Fibroblast of skin of right biceps (primary cell): ENCODE data around the gene C9.
"Not testable (repeated sequence)": the region's sequence is repeated elsewhere in the genome, so short reads cannot be mapped to it uniquely, and the experiment has no call there.

Source experiments
- DNase-seq: peaks from one replicate; pipeline ENCODE4 v3.0.0-alpha.2; 2013

Gene C9

GRCh38 chr5:39370555-39371366, 6.5 kb upstream of the C9 start:
- DNase-seq: no peak

GRCh38 chr5:39369123-39369815, 5.0 kb upstream of the C9 start:
- DNase-seq: peak; percentile 27

- no peak for DNase-seq
Observed at GRCh38 chr5:39368116-39368515, 3.8 kb upstream of the C9 start.

- no peak for DNase-seq
Observed at GRCh38 chr5:39367711-39368110, 3.4 kb upstream of the C9 start.

DNA sequence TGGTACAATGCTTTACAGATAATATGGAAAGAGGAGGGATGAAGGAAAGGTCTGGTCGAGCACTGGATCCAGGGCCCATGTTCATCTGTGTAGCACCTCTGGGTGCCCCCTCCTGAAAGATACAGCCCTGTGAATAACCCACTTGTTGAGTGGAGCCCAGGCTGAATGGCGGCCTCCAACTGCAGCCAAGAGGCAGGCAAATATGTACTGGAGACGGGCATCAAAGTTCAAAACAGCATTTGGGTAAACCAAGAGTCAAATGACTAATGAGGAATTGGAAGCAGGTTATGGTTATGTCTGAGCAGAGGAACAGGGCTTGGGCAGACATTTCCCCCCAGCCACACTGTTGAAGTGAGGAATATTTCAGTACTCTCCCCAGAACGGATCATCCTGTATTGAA, 1.1 kb downstream of the C9 start:
- DNase-seq: no peak

DNA sequence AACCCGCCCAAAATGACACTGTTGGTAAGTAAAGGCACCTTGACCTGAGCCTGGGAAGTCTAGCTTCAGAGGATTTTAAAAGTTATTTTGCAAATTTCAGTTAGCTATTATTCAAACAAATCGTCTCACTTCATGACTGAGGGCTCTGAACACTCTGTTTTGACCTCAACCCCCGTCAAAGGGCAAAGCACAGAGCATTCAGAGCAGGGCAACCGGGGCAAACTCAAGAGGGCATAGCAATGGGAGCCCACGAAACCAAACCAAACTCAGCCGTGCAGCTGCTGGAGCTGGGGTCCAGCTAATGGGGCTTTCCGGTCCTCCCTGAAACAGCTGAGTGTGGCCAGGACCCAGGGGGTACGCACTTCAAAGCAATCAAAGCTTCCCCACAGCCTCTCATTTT, 1.6 kb downstream of the C9 start:
- DNase-seq: no peak

- DNase-seq: no peak
Observed at GRCh38 chr5:39361306-39361705, 3.0 kb downstream of the C9 start.

DNA sequence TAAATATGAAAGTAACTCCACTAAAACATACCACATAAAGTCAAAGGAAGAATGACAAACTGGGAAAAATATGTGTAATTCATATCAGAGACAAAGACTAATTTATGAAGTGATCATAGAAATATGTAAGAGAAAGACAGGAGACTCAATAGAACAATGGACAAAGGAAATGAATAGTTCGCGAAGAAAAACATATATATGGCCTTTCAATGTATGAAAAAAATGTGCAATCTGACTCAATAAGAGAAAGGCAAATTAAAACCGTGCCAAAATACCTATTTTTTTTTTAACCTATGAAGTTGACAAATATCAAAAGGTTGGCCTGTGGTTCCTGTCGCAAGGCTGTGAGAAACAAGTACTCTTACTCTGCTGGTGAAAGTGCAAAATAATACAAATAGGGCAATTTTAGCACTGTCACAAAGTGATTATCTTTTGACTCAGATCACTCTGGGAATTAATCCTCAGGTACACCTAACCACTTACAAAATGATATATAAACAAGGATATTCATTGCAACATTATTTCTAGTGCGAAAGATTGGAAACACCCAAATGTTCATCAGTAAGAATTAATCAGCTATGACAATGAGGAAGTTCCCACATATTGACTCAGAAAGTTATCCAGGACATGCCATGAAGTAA, 3.7 kb downstream of the C9 start:
- peak; percentile 39 for DNase-seq

- DNase-seq: no peak
Observed at GRCh38 chr5:39356263-39356662, 8.0 kb downstream of the C9 start.

- DNase-seq: no peak
Observed at GRCh38 chr5:39355324-39355723, 9.0 kb downstream of the C9 start.

DNA sequence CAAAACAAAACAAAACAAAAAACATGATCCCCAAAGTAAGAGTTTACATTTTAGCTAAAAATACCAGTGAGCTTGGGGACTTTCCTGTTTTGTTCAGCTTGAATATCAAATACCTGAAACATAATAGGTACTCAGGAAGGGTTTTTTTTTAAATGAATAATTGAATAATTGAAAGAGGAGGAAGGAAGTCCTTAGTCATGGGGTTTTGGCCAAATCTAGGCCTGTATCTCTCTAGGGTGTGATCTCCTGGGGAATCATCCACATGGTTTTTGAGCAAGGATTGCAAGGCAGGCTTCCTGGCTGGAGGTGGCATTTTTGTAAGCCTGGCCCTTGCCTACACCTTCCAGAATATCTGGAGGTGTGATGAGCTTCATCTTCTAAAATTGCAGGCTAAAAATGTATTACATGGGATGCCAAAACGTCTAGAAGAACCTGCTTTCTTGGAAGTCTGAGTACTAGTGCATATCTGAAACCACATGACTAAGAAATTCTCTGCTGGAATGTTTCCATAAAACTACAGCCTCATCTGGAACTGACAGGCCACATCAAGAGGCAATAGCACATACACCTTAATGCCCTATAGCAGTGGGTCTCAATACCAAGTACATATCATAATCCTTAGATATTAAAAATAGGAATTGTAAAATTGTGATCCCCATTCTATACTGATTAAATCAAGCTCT, 10.4 kb downstream of the C9 start:
- DNase-seq: no peak

DNA sequence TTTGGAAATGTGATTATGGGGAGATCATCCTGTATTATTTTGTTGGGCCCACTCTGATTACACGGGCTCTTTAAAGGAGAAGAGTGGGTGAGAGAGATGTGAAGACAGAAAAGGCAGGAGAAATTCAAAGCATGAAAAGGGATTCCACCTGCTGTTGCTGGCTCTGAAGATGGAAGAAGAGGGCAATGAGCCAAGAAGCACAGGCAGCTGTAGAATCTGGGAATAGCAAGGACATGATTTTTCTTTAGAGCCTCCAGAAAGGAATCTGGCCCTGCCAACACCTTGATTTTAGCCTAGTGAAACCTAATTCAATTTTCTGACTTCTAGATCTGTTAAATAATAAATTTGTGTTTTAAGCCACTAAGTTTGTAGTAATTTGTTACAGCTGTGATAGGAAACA, 11.3 kb downstream of the C9 start:
- DNase-seq: no peak

DNA sequence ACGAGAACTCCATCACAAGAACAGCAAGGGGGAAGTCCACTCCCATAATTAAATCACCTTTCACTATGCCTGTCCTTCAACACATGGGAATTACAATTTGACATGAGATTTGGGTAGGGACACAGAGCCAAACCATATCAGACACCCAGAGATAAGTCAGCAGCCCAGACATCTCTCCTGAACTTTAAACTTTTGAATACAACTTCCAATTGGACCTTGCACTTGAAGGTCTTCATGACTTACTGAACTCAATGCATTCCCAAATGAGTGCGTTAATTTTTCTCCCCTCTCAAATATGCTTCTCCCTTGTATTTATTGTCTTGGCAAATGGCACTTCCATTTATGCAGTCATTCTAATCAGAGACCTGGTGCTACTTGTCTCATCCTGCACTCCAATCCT, 12.1 kb downstream of the C9 start:
- DNase-seq: no peak

DNA sequence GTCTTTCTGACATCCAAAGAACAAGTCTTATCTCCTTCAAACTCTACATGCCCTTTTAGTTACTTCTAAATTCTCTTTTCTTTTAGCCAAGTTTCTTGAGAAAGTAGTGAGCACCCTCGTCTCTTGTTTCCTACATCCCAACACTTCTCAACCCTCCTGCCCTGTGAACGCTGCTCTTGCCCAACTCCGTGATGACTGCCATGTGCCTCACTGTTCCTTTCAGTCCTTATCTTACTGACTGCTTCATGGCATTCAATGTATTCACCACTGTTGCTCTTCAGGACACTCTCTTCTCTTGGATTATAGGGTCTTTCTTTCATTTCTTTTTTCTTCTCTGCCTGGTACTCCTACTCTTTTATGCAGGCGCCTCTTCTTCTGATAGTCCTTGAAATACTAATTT, 14.8 kb downstream of the C9 start:
- no peak for DNase-seq

DNA sequence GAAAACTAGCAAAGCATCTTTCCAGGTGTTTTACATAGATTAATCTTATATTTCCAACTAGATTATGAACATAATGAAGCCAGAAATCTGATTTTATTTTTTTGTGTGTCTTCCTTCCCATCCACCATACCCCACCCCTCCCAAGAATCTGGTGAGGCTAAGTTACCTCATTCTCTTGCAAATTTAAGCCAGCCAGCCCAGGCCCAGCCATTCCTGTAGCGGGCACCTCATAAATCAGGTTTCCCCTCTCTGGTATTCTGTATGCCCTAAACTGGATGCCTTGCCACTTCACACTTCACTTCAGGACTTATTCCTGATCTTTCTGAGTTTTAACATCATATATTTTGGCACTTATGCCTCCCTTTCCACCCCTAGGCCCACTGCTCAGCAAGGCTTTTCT, 21.8 kb downstream of the C9 start:
- no peak for DNase-seq

DNA sequence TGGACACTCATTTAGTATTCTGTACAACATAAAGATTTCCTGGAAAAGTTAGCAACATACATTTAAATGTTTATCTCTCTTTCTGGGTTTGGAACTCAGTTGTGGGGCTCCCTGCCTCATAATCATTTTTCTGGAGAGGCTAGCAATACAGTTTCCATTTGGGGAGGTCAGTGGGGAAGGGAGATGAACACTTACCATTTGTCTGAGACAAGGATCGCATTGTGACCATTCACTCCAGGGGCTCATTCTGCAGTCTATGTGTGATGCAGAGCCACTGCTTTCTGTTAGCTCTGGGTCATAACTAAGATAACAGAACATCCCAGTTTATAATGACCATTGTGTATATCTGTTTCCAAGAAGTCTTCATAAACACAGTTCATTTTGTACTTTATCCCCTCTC, 22.4 kb downstream of the C9 start:
- DNase-seq: no peak

GRCh38 chr5:39340506-39340905, 23.8 kb downstream of the C9 start:
- peak; percentile 35 for DNase-seq

GRCh38 chr5:39337252-39337915, 26.9 kb downstream of the C9 start:
- DNase-seq: no peak

DNA sequence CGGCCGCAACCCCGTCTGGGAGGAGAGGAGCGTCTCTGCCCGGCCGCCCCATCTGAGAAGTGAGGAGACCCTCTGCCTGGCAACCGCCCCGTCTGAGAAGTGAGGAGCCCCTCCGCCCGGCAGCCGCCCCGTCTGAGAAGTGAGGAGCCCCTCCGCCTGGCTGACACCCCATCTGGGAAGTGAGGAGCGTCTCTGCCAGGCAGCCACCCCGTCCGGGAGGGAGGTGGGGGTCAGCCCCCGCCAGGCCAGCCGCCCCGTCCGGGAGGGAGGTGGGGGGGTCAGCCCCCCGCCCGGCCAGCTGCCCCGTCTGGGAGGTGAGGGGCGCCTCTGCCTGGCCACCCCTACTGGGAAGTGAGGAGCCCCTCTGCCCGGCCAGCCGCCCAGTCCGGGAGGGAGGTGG, 30.0 kb downstream of the C9 start:
- DNase-seq: not testable (repeated sequence)

- no peak for DNase-seq
Observed at GRCh38 chr5:39333104-39333503, 31.2 kb downstream of the C9 start.

- DNase-seq: peak; percentile 56
Observed at GRCh38 chr5:39331861-39332381, 32.4 kb downstream of the C9 start.

- no peak for DNase-seq
Observed at GRCh38 chr5:39328731-39329130, 35.6 kb downstream of the C9 start.

DNA sequence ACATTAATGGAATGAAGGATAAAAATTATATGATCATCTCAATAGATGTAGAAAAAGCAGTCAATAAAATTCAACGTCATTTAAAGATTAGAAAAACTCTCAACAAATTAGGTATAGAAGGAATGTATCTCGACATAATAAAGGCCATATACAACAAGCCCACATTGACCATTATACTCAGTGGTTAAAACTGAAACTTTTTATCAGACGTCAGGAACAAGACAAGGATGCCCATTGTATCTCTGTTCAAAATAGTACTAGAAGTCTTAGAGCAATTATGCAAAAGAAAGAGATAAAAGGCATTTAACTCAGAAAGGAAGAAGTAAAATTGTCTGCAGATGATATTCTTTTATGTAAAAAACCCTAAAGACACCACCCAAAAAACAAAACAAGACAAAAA, 40.8 kb downstream of the C9 start:
- no peak for DNase-seq
